ENCODE measurements around the gene DCHS1. TPM values are rescaled to one million over a fixed set of nuclear protein-coding genes. Genes with fewer than 3 reads are reported as not detected.
A peak's percentile ranks its signal among the peaks of the same experiment; 100 is the strongest.

The DCHS1 gene
- total and polyA plus RNA-seq, 10 donors, result 1.9 to 58.8 (median 36.3) TPM

DNA sequence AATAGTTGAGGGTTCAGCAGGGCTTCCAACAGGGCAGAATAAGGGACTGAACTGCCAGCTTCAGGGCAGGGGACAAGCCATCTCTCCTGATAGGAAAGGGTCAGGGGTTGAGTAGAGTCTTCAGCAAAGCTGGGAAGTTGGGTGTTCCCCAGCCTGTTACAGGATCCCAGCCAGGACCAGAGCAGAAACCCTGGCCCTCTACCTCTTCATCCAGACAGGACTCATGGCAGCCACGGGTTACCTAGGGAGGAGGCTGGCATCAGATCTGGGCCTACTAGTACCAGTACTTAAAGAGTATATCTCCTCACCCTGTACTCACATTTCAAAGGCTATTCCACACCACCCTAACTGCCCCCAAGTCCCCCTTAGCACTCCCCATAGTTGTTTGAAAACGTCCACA, 41.2 kb downstream of the DCHS1 start:
- intact Hi-C loops (cut with DNase I; ENCODE audit: low total_unique reads), result no loop called here
- H3K27ac ChIP-seq, result peak overlapping the region in 3 of 8 donors; percentile 17 to 99 (median 98)
- TF ChIP-seq POLR2AphosphoS5 (IDR thresholded peaks at IDR 0.05) (no peak), POLR2A (IDR thresholded peaks at IDR 0.05) (no peak)
- TF ChIP-seq, protein P1, sequence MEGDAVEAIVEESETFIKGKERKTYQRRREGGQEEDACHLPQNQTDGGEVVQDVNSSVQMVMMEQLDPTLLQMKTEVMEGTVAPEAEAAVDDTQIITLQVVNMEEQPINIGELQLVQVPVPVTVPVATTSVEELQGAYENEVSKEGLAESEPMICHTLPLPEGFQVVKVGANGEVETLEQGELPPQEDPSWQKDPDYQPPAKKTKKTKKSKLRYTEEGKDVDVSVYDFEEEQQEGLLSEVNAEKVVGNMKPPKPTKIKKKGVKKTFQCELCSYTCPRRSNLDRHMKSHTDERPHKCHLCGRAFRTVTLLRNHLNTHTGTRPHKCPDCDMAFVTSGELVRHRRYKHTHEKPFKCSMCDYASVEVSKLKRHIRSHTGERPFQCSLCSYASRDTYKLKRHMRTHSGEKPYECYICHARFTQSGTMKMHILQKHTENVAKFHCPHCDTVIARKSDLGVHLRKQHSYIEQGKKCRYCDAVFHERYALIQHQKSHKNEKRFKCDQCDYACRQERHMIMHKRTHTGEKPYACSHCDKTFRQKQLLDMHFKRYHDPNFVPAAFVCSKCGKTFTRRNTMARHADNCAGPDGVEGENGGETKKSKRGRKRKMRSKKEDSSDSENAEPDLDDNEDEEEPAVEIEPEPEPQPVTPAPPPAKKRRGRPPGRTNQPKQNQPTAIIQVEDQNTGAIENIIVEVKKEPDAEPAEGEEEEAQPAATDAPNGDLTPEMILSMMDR (IDR thresholded peaks at IDR 0.05 in 8 of 11, conservative IDR thresholded peaks at IDR 0.05 in 3 of 11), result no peak
- H3K27me3 ChIP-seq (replicated peaks in 1 of 7), result no peaks in the 10 kb centered on the region
- no peak overlapping the region for H3K4me3 ChIP-seq
- H3K4me1 ChIP-seq, result peaks cover 36 to 88% (median 62%) of the 10 kb centered on the region in 6 donors
- DNase-seq, result no peak
- no peaks in the 10 kb centered on the region for H3K9me3 ChIP-seq
- WGBS, 5 donors, result 88 to 95% (median 93%) methylated on average over 2 of the region's 2 CpGs
- H3K36me3 ChIP-seq, result peaks cover 8 to 59% (median 46%) of the 10 kb centered on the region in 6 donors

DNA sequence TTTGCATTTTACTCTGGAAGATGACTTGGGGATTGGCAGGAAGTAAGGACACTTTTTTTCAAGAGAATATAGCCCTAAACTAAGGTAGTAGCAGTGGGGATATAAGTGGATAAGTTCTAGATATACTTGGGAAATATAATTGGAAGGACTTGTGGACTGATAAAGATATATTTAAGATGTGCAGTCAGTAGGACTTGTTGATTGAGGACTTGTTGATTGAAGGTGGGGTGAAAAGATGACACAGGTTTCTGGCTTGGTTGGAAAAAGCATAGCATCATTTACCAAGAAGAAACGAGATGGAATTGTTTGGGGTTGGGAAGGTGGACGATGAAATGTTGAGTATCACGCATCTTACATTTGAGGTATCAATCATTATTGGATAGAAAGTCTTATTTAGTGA, 42.1 kb downstream of the DCHS1 start:
- peak overlapping the region in 1 of 8 donors; percentile 92 for H3K4me3 ChIP-seq
- intact Hi-C loops (cut with DNase I; ENCODE audit: low total_unique reads), result no loop called here

GRCh38 chr11:6612213-6613041, 43.2 kb downstream of the DCHS1 start, which contains the start of gene TAF10:
TAF10 (minus strand) TSS chr11:6612216; CDS start chr11:6612189, 27 bp downstream.
- no peaks in the 10 kb centered on the region for H3K27me3 ChIP-seq (replicated peaks in 1 of 7)
- TF ChIP-seq POLR2AphosphoS5 (IDR thresholded peaks at IDR 0.05), result peak; percentile 99 to 100 (median 99)
- TF ChIP-seq, protein P1 (IDR thresholded peaks at IDR 0.05 in 8 of 11, conservative IDR thresholded peaks at IDR 0.05 in 3 of 11), result peak in 8 of 11 experiments; percentile 36 to 61 (median 55)
- TF ChIP-seq POLR2A (IDR thresholded peaks at IDR 0.05), result peak in 2 of 3 donors; percentile 87 to 95
- peak; percentile 100 for DNase-seq
- no peaks in the 10 kb centered on the region for H3K9me3 ChIP-seq
- peak within 1 kb of the TSS; percentile 92 to 100 (median 98) for H3K27ac ChIP-seq
- peaks cover 9 to 79% (median 64%) of the 10 kb centered on the region in 6 donors for H3K36me3 ChIP-seq
- peaks cover 35 to 94% (median 65%) of the 10 kb centered on the region in 6 donors for H3K4me1 ChIP-seq
- H3K4me3 ChIP-seq, result peak within 1 kb of the TSS; percentile 52 to 92 (median 68)
- intact Hi-C loops (cut with DNase I; ENCODE audit: low total_unique reads), result no loop called here
- 0 to 1% (median 1%) methylated on average over 37 to 51 of the region's 51 CpGs for WGBS, 5 donors

More for the DNA sequence above, 42.1 kb downstream of the DCHS1 start:
- Histone ChIP-seq H3K9me3 (no peaks in the 10 kb centered on the region), H3K4me1 (peaks cover 35 to 94% (median 66%) of the 10 kb centered on the region in 6 donors), H3K36me3 (peaks cover 9 to 69% (median 55%) of the 10 kb centered on the region in 6 donors), H3K27ac (peak overlapping the region; percentile 92 to 100 (median 98)), H3K27me3 (replicated peaks in 1 of 7) (no peaks in the 10 kb centered on the region)
- WGBS, 5 donors, result 92 to 97% (median 95%) methylated on average over 3 of the region's 3 CpGs
- DNase-seq, result no peak
- TF ChIP-seq POLR2AphosphoS5 (IDR thresholded peaks at IDR 0.05) (no peak), POLR2A (IDR thresholded peaks at IDR 0.05) (no peak)
- TF ChIP-seq, protein P1 (IDR thresholded peaks at IDR 0.05 in 8 of 11, conservative IDR thresholded peaks at IDR 0.05 in 3 of 11), result no peak

DNA sequence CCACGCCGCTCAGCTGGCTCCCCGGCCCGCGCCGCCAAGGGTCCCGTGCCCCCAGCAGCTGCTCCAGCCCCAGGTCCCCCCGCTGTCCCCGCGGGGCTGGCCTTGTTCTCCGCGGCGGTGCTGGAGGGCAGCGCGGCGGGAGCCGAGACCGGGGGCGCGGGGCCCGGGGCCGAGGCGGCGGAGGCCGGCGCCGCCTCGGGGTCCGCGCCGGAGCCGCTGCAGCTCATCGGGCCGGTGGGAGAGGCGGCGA, 43.7 kb downstream of the DCHS1 start:
- peak overlapping the region; percentile 92 to 100 (median 98) for H3K27ac ChIP-seq
- H3K27me3 ChIP-seq (replicated peaks in 1 of 7), result no peaks in the 10 kb centered on the region
- peaks cover 38 to 94% (median 65%) of the 10 kb centered on the region in 6 donors for H3K4me1 ChIP-seq
- TF ChIP-seq, protein P1 (IDR thresholded peaks at IDR 0.05 in 8 of 11, conservative IDR thresholded peaks at IDR 0.05 in 3 of 11), result no peak
- no peak for TF ChIP-seq POLR2A (IDR thresholded peaks at IDR 0.05)
- no peak for TF ChIP-seq POLR2AphosphoS5 (IDR thresholded peaks at IDR 0.05)
- DNase-seq, result no peak
- peak overlapping the region; percentile 52 to 92 (median 68) for H3K4me3 ChIP-seq
- H3K36me3 ChIP-seq, result peaks cover 9 to 79% (median 63%) of the 10 kb centered on the region in 6 donors
- H3K9me3 ChIP-seq, result no peaks in the 10 kb centered on the region
- intact Hi-C loops (cut with DNase I; ENCODE audit: low total_unique reads), result no loop called here
- 0 to 1% (median 1%) methylated on average over 27 to 36 of the region's 36 CpGs for WGBS, 5 donors

All from spleen (tissue), 11 donors.